Uterus (tissue), 2 donors: ENCODE results near the gene HCN1.

ENCODE experiments used
- POLR2A ChIP-seq, 2 donors: fragments of 450-650 bp; IDR thresholded peaks; one replicate each; pipeline ENCODE4 v1.6.1; 2016; ENCODE audit warnings: antibody characterized with exemption in 2 of 2, mild to moderate bottlenecking in 1 of 2, moderate library complexity in 1 of 2
- TF ChIP-seq, protein P1 (sequence below), 4 experiments: fragments of 200-600 bp in 2 of 4; fragments of 450-650 bp in 2 of 4; sonication (generic) in 2 of 4; IDR thresholded peaks; one replicate each; pipeline ENCODE4 v1.5.1; 2016 to 2019; ENCODE audit warnings: antibody characterized with exemption in 4 of 4, mild to moderate bottlenecking in 2 of 4, moderate library complexity in 1 of 4

DNA sequence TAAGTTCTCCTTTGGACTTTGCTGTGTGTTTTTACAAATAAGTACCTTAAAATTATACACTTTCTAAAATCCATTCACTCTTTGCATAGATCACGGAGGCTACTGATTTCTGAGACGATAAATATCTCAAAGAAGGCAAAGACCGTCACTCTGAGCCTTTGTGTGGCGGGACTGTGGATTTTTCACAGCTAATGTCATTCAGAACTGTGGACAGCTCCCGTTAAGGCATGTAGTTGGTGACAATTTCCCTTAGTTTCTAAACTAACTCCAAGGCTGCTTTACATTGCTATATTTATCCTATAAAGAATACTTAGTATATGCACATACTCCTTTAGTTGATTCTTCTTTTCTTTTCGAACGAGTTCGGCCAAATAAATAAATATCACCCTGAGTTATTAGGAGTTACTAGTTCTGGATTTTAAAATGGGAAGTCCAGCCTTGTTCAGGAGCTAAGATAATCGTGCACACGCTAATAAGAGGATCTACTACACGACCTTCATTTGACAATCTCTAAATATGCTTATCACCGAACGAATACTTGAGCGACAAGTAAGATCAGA, 1.8 kb downstream of the HCN1 start:
- no peak for TF ChIP-seq POLR2A (IDR thresholded peaks at IDR 0.05)
- TF ChIP-seq, protein P1, sequence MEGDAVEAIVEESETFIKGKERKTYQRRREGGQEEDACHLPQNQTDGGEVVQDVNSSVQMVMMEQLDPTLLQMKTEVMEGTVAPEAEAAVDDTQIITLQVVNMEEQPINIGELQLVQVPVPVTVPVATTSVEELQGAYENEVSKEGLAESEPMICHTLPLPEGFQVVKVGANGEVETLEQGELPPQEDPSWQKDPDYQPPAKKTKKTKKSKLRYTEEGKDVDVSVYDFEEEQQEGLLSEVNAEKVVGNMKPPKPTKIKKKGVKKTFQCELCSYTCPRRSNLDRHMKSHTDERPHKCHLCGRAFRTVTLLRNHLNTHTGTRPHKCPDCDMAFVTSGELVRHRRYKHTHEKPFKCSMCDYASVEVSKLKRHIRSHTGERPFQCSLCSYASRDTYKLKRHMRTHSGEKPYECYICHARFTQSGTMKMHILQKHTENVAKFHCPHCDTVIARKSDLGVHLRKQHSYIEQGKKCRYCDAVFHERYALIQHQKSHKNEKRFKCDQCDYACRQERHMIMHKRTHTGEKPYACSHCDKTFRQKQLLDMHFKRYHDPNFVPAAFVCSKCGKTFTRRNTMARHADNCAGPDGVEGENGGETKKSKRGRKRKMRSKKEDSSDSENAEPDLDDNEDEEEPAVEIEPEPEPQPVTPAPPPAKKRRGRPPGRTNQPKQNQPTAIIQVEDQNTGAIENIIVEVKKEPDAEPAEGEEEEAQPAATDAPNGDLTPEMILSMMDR (IDR thresholded peaks at IDR 0.05): no peak
